Stimulated activated memory B cell treated with anti-CD40 and anti-IgM and Interleukin-4, amounts not matched to agents 10 μg/mL and 1 μg/mL and 100 μg/mL, for 72 hours (primary cell): ENCODE results near the gene GHR.

Experiments used
- ATAC-seq: fragments of 150-1000 bp; cut with Tn5 transposase; 2 replicates; pipeline ENCODE4 v1.10.0; 2021
- H3K27ac Mint-ChIP-seq: one replicate; pipeline ENCODE4 v1.8.0; 2022; ENCODE audit warnings: mild to moderate bottlenecking, mixed read lengths
- H3K27me3 Mint-ChIP-seq: one replicate; pipeline ENCODE4 v1.8.0; 2022; ENCODE audit warnings: mixed read lengths
- H3K36me3 Mint-ChIP-seq: one replicate; pipeline ENCODE4 v1.8.0; 2022; ENCODE audit warnings: mixed read lengths
- H3K4me1 Mint-ChIP-seq: one replicate; pipeline ENCODE4 v1.8.0; 2022; ENCODE audit warnings: mixed read lengths
- H3K4me3 Mint-ChIP-seq: one replicate; pipeline ENCODE4 v1.8.0; 2022; ENCODE audit warnings: mild to moderate bottlenecking, moderate library complexity, mixed read lengths
- H3K9me3 Mint-ChIP-seq: one replicate; pipeline ENCODE4 v1.8.0; 2022; ENCODE audit warnings: mixed read lengths

Gene GHR

DNA sequence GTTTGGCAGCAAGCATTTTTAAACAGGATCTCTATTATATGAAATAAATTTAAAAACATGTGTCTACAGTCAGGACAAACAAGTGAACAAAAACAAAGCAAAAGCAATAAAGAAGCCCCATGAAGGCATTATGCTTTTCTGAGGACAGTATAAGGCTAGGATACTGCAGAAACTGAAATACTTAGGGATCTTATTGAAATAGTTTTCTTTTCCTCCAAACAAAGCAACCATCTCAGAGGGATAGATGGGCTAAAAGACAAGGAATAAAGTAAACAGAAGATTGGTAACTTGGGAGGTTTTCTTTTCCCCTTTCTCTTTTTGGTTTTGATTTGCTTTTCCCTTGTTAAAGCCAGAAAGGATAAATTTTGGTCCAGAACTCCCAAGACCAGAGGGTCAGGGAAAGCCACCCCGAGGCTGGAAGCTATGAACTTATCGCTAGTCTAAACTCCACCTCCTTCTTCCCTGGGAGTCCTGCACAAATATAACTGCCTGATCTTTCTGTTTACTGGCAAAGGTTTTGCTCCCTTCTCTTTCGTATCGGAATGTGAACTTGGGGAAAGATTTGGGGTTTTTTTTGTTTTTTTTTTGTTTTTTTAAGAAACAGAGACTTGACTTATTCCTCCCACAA is 164.0 kb downstream of the GHR start:
- ATAC-seq, result no peak

DNA sequence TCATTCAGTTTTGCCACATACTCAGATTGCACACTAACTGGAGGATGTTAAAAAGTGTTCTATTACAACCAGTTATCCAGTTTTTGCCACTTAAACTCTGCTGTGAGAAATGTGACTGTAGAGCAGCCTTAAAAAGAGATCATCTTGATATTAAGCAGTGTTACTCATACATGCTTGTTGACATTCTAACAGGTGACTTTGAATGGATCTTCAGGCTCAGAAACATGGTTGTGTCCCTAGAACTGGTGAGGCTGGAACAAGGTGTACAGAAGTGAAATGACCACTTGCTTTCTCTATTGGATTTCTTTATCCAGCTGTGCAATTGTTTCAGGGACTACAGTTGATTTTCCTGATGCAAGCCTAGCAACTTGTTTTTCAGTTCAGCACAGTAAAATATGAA is 167.3 kb downstream of the GHR start:
- Mint-ChIP-seq H3K4me3 (no peak overlapping the region), H3K36me3 (no peaks in the 10 kb centered on the region), H3K27me3 (peaks cover 14% of the 10 kb centered on the region), H3K4me1 (peaks cover 11% of the 10 kb centered on the region), H3K27ac (no peak overlapping the region), H3K9me3 (no peaks in the 10 kb centered on the region)
- no peak for ATAC-seq

More for the DNA sequence above, 164.0 kb downstream of the GHR start:
- H3K27ac Mint-ChIP-seq, result no peak overlapping the region
- H3K4me3 Mint-ChIP-seq, result no peak overlapping the region
- H3K36me3 Mint-ChIP-seq, result no peaks in the 10 kb centered on the region
- H3K4me1 Mint-ChIP-seq, result peaks cover 14% of the 10 kb centered on the region
- H3K9me3 Mint-ChIP-seq, result no peaks in the 10 kb centered on the region
- peaks cover 21% of the 10 kb centered on the region for H3K27me3 Mint-ChIP-seq

GRCh38 chr5:42591015-42591414 is 167.8 kb downstream of the GHR start:
- Mint-ChIP-seq H3K27me3 (peaks cover 14% of the 10 kb centered on the region), H3K36me3 (no peaks in the 10 kb centered on the region), H3K4me1 (peaks cover 14% of the 10 kb centered on the region), H3K9me3 (no peaks in the 10 kb centered on the region), H3K4me3 (no peak overlapping the region), H3K27ac (no peak overlapping the region)
- no peak for ATAC-seq

GRCh38 chr5:42592401-42593140 is 169.3 kb downstream of the GHR start:
- H3K4me3 Mint-ChIP-seq, result no peak overlapping the region
- no peak for ATAC-seq
- peaks cover 14% of the 10 kb centered on the region for H3K4me1 Mint-ChIP-seq
- H3K27me3 Mint-ChIP-seq, result peaks cover 14% of the 10 kb centered on the region
- H3K36me3 Mint-ChIP-seq, result no peaks in the 10 kb centered on the region
- H3K9me3 Mint-ChIP-seq, result no peaks in the 10 kb centered on the region
- H3K27ac Mint-ChIP-seq, result no peak overlapping the region

GRCh38 chr5:42593591-42593990 is 170.4 kb downstream of the GHR start:
- peaks cover 14% of the 10 kb centered on the region for H3K4me1 Mint-ChIP-seq
- no peak overlapping the region for H3K4me3 Mint-ChIP-seq
- H3K36me3 Mint-ChIP-seq, result no peaks in the 10 kb centered on the region
- no peak for ATAC-seq
- no peak overlapping the region for H3K27ac Mint-ChIP-seq
- H3K27me3 Mint-ChIP-seq, result peaks cover 14% of the 10 kb centered on the region
- no peaks in the 10 kb centered on the region for H3K9me3 Mint-ChIP-seq

GRCh38 chr5:42595597-42595996 is 172.4 kb downstream of the GHR start:
- Mint-ChIP-seq H3K9me3 (no peaks in the 10 kb centered on the region), H3K27ac (no peak overlapping the region), H3K4me3 (no peak overlapping the region), H3K36me3 (no peaks in the 10 kb centered on the region), H3K4me1 (peaks cover 14% of the 10 kb centered on the region), H3K27me3 (no peaks in the 10 kb centered on the region)
- ATAC-seq, result no peak

DNA sequence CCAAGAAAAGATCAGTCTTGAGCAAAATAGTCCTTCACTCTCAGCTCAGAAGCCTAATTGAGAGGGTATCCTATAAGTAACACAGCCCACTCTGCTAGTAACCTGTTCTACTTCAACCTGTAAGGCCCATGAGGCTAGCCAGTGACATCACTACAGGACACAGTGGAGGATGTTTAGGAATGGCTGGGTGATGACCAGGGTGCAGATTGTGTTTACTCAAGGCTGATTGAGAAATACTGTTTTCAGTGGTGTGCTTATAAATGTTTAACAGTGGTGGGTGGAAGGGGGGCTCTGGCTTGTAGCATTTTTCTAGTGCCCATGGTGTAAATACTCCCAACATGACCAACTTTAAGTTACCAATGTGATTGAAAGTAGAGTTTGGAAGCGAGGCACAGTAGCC is 173.6 kb downstream of the GHR start:
- ATAC-seq, result no peak
- no peaks in the 10 kb centered on the region for H3K27me3 Mint-ChIP-seq
- H3K4me1 Mint-ChIP-seq, result peaks cover 6% of the 10 kb centered on the region
- H3K36me3 Mint-ChIP-seq, result no peaks in the 10 kb centered on the region
- no peak overlapping the region for H3K27ac Mint-ChIP-seq
- H3K4me3 Mint-ChIP-seq, result no peak overlapping the region
- H3K9me3 Mint-ChIP-seq, result no peaks in the 10 kb centered on the region

- Mint-ChIP-seq H3K36me3 (no peaks in the 10 kb centered on the region), H3K4me1 (peaks cover 6% of the 10 kb centered on the region), H3K27me3 (no peaks in the 10 kb centered on the region), H3K9me3 (no peaks in the 10 kb centered on the region), H3K4me3 (no peak overlapping the region), H3K27ac (no peak overlapping the region)
- ATAC-seq, result no peak
Observed at GRCh38 chr5:42597318-42597937, 174.2 kb downstream of the GHR start.

- peaks cover 6% of the 10 kb centered on the region for H3K4me1 Mint-ChIP-seq
- ATAC-seq, result no peak
- H3K27me3 Mint-ChIP-seq, result no peaks in the 10 kb centered on the region
- H3K9me3 Mint-ChIP-seq, result no peaks in the 10 kb centered on the region
- no peak overlapping the region for H3K4me3 Mint-ChIP-seq
- H3K27ac Mint-ChIP-seq, result no peak overlapping the region
- H3K36me3 Mint-ChIP-seq, result no peaks in the 10 kb centered on the region
Observed at GRCh38 chr5:42598311-42598710, 175.1 kb downstream of the GHR start.

GRCh38 chr5:42599106-42599505 is 175.9 kb downstream of the GHR start:
- no peak overlapping the region for H3K4me3 Mint-ChIP-seq
- no peak for ATAC-seq
- peaks cover 6% of the 10 kb centered on the region for H3K4me1 Mint-ChIP-seq
- no peaks in the 10 kb centered on the region for H3K27me3 Mint-ChIP-seq
- H3K9me3 Mint-ChIP-seq, result no peaks in the 10 kb centered on the region
- H3K36me3 Mint-ChIP-seq, result no peaks in the 10 kb centered on the region
- no peak overlapping the region for H3K27ac Mint-ChIP-seq

- ATAC-seq, result no peak
Observed at GRCh38 chr5:42600441-42600840, 177.2 kb downstream of the GHR start.

DNA sequence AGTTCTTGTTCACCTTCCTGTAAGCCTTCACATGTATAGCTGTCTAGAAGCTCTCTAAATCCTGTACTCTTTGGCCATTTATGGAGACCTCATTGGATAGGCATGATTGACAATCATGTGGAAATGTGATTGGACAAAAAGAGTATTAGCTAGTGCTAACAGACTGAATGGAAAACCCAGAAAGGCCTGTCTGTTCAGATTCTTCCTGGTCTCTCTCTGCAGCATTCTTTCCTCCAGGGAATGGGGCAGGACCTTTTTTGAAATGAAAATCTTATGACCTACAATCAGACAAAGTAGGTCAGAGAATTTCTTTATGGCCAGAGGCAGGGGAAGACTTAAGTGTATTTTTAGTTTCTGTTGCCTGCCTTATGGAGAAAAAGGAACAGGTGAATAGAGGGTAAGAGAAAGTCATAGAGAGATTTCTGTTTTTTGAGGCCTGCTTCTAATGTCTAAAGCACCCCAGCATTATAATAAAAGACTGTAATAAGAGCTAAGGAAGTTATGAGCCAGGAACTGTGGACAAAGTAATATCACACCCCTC is 181.0 kb downstream of the GHR start:
- no peaks in the 10 kb centered on the region for H3K4me1 Mint-ChIP-seq
- H3K27me3 Mint-ChIP-seq, result no peaks in the 10 kb centered on the region
- H3K27ac Mint-ChIP-seq, result no peak overlapping the region
- H3K4me3 Mint-ChIP-seq, result no peak overlapping the region
- H3K9me3 Mint-ChIP-seq, result peaks cover 6% of the 10 kb centered on the region
- no peaks in the 10 kb centered on the region for H3K36me3 Mint-ChIP-seq
- no peak for ATAC-seq

More at GRCh38 chr5:42600441-42600840, 177.2 kb downstream of the GHR start:
- no peak overlapping the region for H3K27ac Mint-ChIP-seq
- H3K9me3 Mint-ChIP-seq, result no peaks in the 10 kb centered on the region
- H3K4me3 Mint-ChIP-seq, result no peak overlapping the region
- no peaks in the 10 kb centered on the region for H3K36me3 Mint-ChIP-seq
- H3K27me3 Mint-ChIP-seq, result no peaks in the 10 kb centered on the region
- peaks cover 4% of the 10 kb centered on the region for H3K4me1 Mint-ChIP-seq

GRCh38 chr5:42605490-42605889 is 182.3 kb downstream of the GHR start:
- Mint-ChIP-seq H3K4me3 (no peak overlapping the region), H3K4me1 (no peaks in the 10 kb centered on the region), H3K9me3 (peaks cover 6% of the 10 kb centered on the region), H3K36me3 (no peaks in the 10 kb centered on the region), H3K27ac (no peak overlapping the region), H3K27me3 (no peaks in the 10 kb centered on the region)
- no peak for ATAC-seq

GRCh38 chr5:42606464-42606869 is 183.2 kb downstream of the GHR start:
- no peak for ATAC-seq
- H3K9me3 Mint-ChIP-seq, result peaks cover 6% of the 10 kb centered on the region
- H3K36me3 Mint-ChIP-seq, result no peaks in the 10 kb centered on the region
- no peaks in the 10 kb centered on the region for H3K27me3 Mint-ChIP-seq
- no peak overlapping the region for H3K27ac Mint-ChIP-seq
- H3K4me1 Mint-ChIP-seq, result no peaks in the 10 kb centered on the region
- H3K4me3 Mint-ChIP-seq, result no peak overlapping the region

DNA sequence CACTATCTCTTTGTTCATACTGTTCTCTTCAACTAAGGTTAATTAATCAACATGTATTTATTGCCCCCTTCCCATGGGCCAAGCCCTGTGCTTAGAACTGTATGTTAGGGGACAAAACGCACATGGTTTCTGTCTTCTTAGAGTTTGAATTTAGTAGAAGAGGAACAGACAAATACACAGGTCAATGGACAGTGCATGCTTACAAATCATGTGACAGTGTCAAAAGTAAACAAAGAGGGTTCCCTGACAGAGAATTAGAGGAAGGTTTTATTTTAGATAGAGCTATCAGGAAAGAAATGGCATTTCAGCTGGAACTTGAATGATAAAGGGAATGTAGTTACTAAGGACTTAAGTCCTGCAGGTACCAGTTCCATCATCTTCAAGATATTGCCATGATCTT is 188.2 kb downstream of the GHR start:
- H3K4me3 Mint-ChIP-seq, result no peak overlapping the region
- peaks cover 6% of the 10 kb centered on the region for H3K9me3 Mint-ChIP-seq
- ATAC-seq, result no peak
- H3K36me3 Mint-ChIP-seq, result peaks cover 6% of the 10 kb centered on the region
- H3K4me1 Mint-ChIP-seq, result no peaks in the 10 kb centered on the region
- peaks cover 15% of the 10 kb centered on the region for H3K27me3 Mint-ChIP-seq
- no peak overlapping the region for H3K27ac Mint-ChIP-seq
